GM23248 (cell line): ENCODE measurements around the gene ZNF710. TPM values are rescaled to one million over a fixed set of nuclear protein-coding genes. Genes with fewer than 3 reads are reported as not detected.
A peak's percentile ranks its signal among the peaks of the same experiment; 100 is the strongest.
"Not testable (repeated sequence)": the region's sequence is repeated elsewhere in the genome, so short reads cannot be mapped to it uniquely, and the experiment has no call there.

Experiments used
- DNase-seq: peaks from one replicate; pipeline ENCODE4 v3.0.0-alpha.2; 2015
- H2AFZ ChIP-seq: fragments of 200-600 bp; sonication (generic); 2 replicates; pipeline ENCODE4 v1.6.1; 2016; ENCODE audit warnings: antibody characterized with exemption
- H3F3A ChIP-seq: fragments of 200-600 bp; sonication (generic); 2 replicates; pipeline ENCODE4 v1.6.1; 2016; ENCODE audit warnings: mild to moderate bottlenecking, antibody characterized with exemption, mixed run types; ENCODE audit not compliant: insufficient read depth
- H3K27ac ChIP-seq: fragments of 200-600 bp; sonication (generic); 2 replicates; pipeline ENCODE4 v1.5.1; 2016; ENCODE audit warnings: mild to moderate bottlenecking
- H3K27me3 ChIP-seq: fragments of 200-600 bp; sonication (generic); replicated peaks from 2 replicates; pipeline ENCODE4 v1.6.1; 2016; ENCODE audit warnings: mild to moderate bottlenecking; ENCODE audit not compliant: insufficient read depth
- H3K36me3 ChIP-seq: fragments of 200-600 bp; sonication (generic); 2 replicates; pipeline ENCODE4 v1.6.1; 2016; ENCODE audit warnings: low read depth, mild to moderate bottlenecking
- H3K4me1 ChIP-seq: fragments of 200-600 bp; sonication (generic); 2 replicates; pipeline ENCODE4 v1.6.1; 2016; ENCODE audit warnings: mild to moderate bottlenecking; ENCODE audit not compliant: insufficient read depth
- H3K4me2 ChIP-seq: fragments of 200-600 bp; sonication (generic); one replicate; pipeline ENCODE4 v1.6.1; 2016; ENCODE audit warnings: mild to moderate bottlenecking; ENCODE audit not compliant: unreplicated experiment
- H3K4me3 ChIP-seq: fragments of 200-600 bp; sonication (generic); 2 replicates; pipeline ENCODE4 v1.5.1; 2016; ENCODE audit warnings: mild to moderate bottlenecking
- H3K79me2 ChIP-seq: fragments of 200-600 bp; sonication (generic); 2 replicates; pipeline ENCODE4 v1.6.1; 2016; ENCODE audit warnings: mild to moderate bottlenecking; ENCODE audit not compliant: insufficient read depth
- H3K9ac ChIP-seq: fragments of 200-600 bp; sonication (generic); 2 replicates; pipeline ENCODE4 v1.6.1; 2016; ENCODE audit warnings: mild to moderate bottlenecking
- H3K9me2 ChIP-seq: fragments of 200-600 bp; sonication (generic); 2 replicates; pipeline ENCODE4 v1.6.1; 2016; ENCODE audit warnings: mixed run types, mild to moderate bottlenecking, moderate library complexity; ENCODE audit not compliant: insufficient read depth
- H3K9me3 ChIP-seq: fragments of 200-600 bp; sonication (generic); one replicate; pipeline ENCODE4 v1.6.1; 2017; ENCODE audit warnings: low read depth
- H4K20me1 ChIP-seq: fragments of 200-600 bp; sonication (generic); 2 replicates; pipeline ENCODE4 v1.6.0; 2016; ENCODE audit not compliant: insufficient read depth
- EZH2 ChIP-seq: fragments of 200-600 bp; sonication (generic); IDR thresholded peaks from 2 replicates; pipeline ENCODE4 v1.6.1; 2018; ENCODE audit warnings: antibody characterized with exemption, mild to moderate bottlenecking; ENCODE audit not compliant: insufficient read depth, poor library complexity, severe bottlenecking
- EZH2phosphoT487 ChIP-seq: fragments of 200-600 bp; sonication (generic); IDR thresholded peaks from 2 replicates; pipeline ENCODE4 v1.6.1; 2018; ENCODE audit warnings: antibody characterized with exemption, moderate library complexity, mild to moderate bottlenecking, low read depth; ENCODE audit not compliant: insufficient read depth
- WGBS, 2 experiments: methylation state at CpG; one replicate each; pipeline ENCODE4 v1.1.6; 2015 to 2017; ENCODE audit warnings: low lambda C conversion rate in 2 of 2, low coverage in 1 of 2; ENCODE audit errors: missing lambda C conversion rate in 2 of 2; 5-methylcytosine and 5-hydroxymethylcytosine counted together
- in situ Hi-C: fragments of 300-500 bp; cut with MboI; formaldehyde crosslinking; loops from 2 replicates; pipeline ENCODE4 v1.15.0; 2020
- polyA plus RNA-seq: library from polyadenylated mRNA; unstranded; fragments of >200 nt; fragmentation: Nextera tagmentation; extraction: Ambion mirVana; gene quantifications from 2 replicates; pipeline ENCODE4 v1.2.1, GENCODE V29; 2016
- total RNA-seq: library from RNA; depleted of rRNA; stranded (reverse); fragments of >200 nt; shearing (Covaris generic); gene quantifications from 2 replicates; pipeline ENCODE4 v1.2.3, GENCODE V29; 2014

The ZNF710 gene
- total and polyA plus RNA-seq, 2 experiments from 2014 or later = 2.9 to 12.0 TPM

GRCh38 chr15:89972085-89972484, 29.0 kb upstream of the ZNF710 start:
- H3K4me3 ChIP-seq = no peak overlapping the region
- H3K4me2 ChIP-seq = no peak overlapping the region
- no peaks in the 10 kb centered on the region for H3K9me2 ChIP-seq
- no peak overlapping the region for H3K9ac ChIP-seq
- no peaks in the 10 kb centered on the region for H3K79me2 ChIP-seq
- H3K4me1 ChIP-seq = no peaks in the 10 kb centered on the region
- DNase-seq = peak; percentile 10
- TF ChIP-seq EZH2 (no peak), EZH2phosphoT487 (no peak)
- no peak overlapping the region for H3K27ac ChIP-seq
- 83 to 87% methylated on average over 5 of the region's 5 CpGs for WGBS, 2 experiments
- H2AFZ ChIP-seq = no peak overlapping the region
- no peaks in the 10 kb centered on the region for H3K36me3 ChIP-seq
- in situ Hi-C loops = no loop called here
- no peaks in the 10 kb centered on the region for H4K20me1 ChIP-seq
- H3K9me3 ChIP-seq = no peaks in the 10 kb centered on the region
- no peaks in the 10 kb centered on the region for H3K27me3 ChIP-seq
- no peaks in the 10 kb centered on the region for H3F3A ChIP-seq

GRCh38 chr15:89975482-89976245, 25.5 kb upstream of the ZNF710 start:
- Histone ChIP-seq H3K36me3 (no peaks in the 10 kb centered on the region), H3K4me3 (no peak overlapping the region), H3K27ac (no peak overlapping the region), H3K27me3 (no peaks in the 10 kb centered on the region), H3K9me3 (no peaks in the 10 kb centered on the region), H4K20me1 (no peaks in the 10 kb centered on the region), H3F3A (no peaks in the 10 kb centered on the region), H3K9me2 (no peaks in the 10 kb centered on the region), H3K4me1 (no peaks in the 10 kb centered on the region), H2AFZ (no peak overlapping the region), H3K4me2 (no peak overlapping the region), H3K79me2 (no peaks in the 10 kb centered on the region), H3K9ac (no peak overlapping the region)
- no peak for DNase-seq
- no peak for TF ChIP-seq EZH2phosphoT487
- TF ChIP-seq EZH2 = no peak
- in situ Hi-C loops = no loop called here
- WGBS, 2 experiments = 69 to 70% methylated on average over 8 of the region's 8 CpGs

GRCh38 chr15:89976246-89976600, 24.9 kb upstream of the ZNF710 start:
- in situ Hi-C loops = no loop called here
- Histone ChIP-seq H3K9me2 (no peaks in the 10 kb centered on the region), H3K9me3 (no peaks in the 10 kb centered on the region), H2AFZ (no peak overlapping the region), H3K27me3 (0 out of 2 replicates have a peak, but pooled peaks cover 2% of the 10 kb centered on the region), H3K36me3 (no peaks in the 10 kb centered on the region), H3K9ac (no peak overlapping the region), H3K79me2 (no peaks in the 10 kb centered on the region), H3K4me2 (no peak overlapping the region), H3K4me3 (no peak overlapping the region), H3K27ac (no peak overlapping the region), H4K20me1 (no peaks in the 10 kb centered on the region), H3K4me1 (no peaks in the 10 kb centered on the region), H3F3A (no peaks in the 10 kb centered on the region)
- 85 to 86% methylated on average over 5 of the region's 5 CpGs for WGBS, 2 experiments
- TF ChIP-seq EZH2 = no peak
- TF ChIP-seq EZH2phosphoT487 = no peak
- DNase-seq = no peak

GRCh38 chr15:89977836-89978235, 23.3 kb upstream of the ZNF710 start:
- H3K9me3 ChIP-seq, H3K4me2 ChIP-seq, in situ Hi-C loops, H3F3A ChIP-seq, H3K9ac ChIP-seq, H3K4me1 ChIP-seq, DNase-seq, H3K79me2 ChIP-seq, H3K9me2 ChIP-seq, H3K27ac ChIP-seq, H4K20me1 ChIP-seq, H3K4me3 ChIP-seq, H3K36me3 ChIP-seq, H2AFZ ChIP-seq: not testable (repeated sequence)
- peaks cover 18% of the 10 kb centered on the region for H3K27me3 ChIP-seq
- WGBS, 2 experiments = 85 to 88% methylated on average over 15 to 31 of the region's 31 CpGs

GRCh38 chr15:89978914-89979313, 22.2 kb upstream of the ZNF710 start:
- Histone ChIP-seq H3K36me3 (no peaks in the 10 kb centered on the region), H3K79me2 (no peaks in the 10 kb centered on the region), H3K9me3 (no peaks in the 10 kb centered on the region), H3K27me3 (peaks cover 26% of the 10 kb centered on the region), H3K9me2 (no peaks in the 10 kb centered on the region), H3K27ac (no peak overlapping the region), H3K4me3 (no peak overlapping the region), H3K9ac (no peak overlapping the region), H3K4me1 (no peaks in the 10 kb centered on the region), H3F3A (no peaks in the 10 kb centered on the region), H3K4me2 (no peak overlapping the region), H2AFZ (no peak overlapping the region), H4K20me1 (no peaks in the 10 kb centered on the region)
- DNase-seq = no peak
- TF ChIP-seq EZH2phosphoT487 = no peak
- no peak for TF ChIP-seq EZH2
- in situ Hi-C loops = no loop called here
- 65 to 67% methylated on average over 6 to 7 of the region's 7 CpGs for WGBS, 2 experiments
